Measurements from ENCODE around the gene CERS2. TPM values are rescaled to one million over a fixed set of nuclear protein-coding genes. Genes with fewer than 3 reads are reported as not detected.

Gene CERS2
- total and polyA plus RNA-seq, 4 donors, result 212 to 346 (median 278) TPM

DNA sequence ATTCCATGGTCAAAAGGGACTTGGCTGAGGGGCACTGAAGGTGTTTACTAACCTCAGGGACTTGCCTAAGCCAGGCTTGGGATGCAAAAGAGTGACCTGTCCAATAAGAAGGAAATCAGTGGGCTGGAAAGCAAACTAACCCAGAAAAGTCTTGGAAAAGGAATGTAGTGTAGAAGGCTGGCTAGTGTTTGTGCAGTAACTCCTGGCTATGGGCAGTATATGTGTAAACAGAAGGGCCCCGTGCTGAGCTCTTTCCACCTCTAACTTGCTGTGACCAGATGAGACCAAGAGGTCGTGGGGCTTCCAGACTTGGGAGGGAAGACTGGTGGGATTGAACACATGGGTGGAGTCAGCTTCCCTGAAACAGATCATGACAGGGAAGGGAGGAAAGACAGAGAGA is 28.0 kb upstream of the CERS2 start:
- Histone ChIP-seq H3K27me3 (ENCODE audit: control insufficient read depth in 4 of 4, insufficient read depth in 4 of 4, low read length in 3 of 4) (no peaks in the 10 kb centered on the region), H3K9ac (ENCODE audit: low read depth in 1 of 2, low read length in 2 of 2) (no peak overlapping the region), H3K9me3 (ENCODE audit: control insufficient read depth in 4 of 4, low read length in 3 of 4) (no peaks in the 10 kb centered on the region), H3K27ac (ENCODE audit: low read depth in 1 of 2, low read length in 2 of 2) (peak overlapping the region; percentile 2 to 30), H3K36me3 (ENCODE audit: control insufficient read depth in 4 of 4, insufficient read depth in 3 of 4, low read depth in 1 of 4, low read length in 3 of 4) (peaks cover 5 to 39% (median 28%) of the 10 kb centered on the region in 4 donors), H3K4me1 (ENCODE audit: control insufficient read depth in 4 of 4, insufficient read depth in 4 of 4, low read length in 3 of 4) (peaks cover 12 to 45% (median 34%) of the 10 kb centered on the region in 4 donors), H3K4me3 (ENCODE audit: low read depth in 1 of 3, low read length in 3 of 3) (no peak overlapping the region)
- TF ChIP-seq JUND (IDR thresholded peaks at IDR 0.05), result no peak
- no peak for TF ChIP-seq YY1 (IDR thresholded peaks at IDR 0.05)
- TF ChIP-seq, protein P1, sequence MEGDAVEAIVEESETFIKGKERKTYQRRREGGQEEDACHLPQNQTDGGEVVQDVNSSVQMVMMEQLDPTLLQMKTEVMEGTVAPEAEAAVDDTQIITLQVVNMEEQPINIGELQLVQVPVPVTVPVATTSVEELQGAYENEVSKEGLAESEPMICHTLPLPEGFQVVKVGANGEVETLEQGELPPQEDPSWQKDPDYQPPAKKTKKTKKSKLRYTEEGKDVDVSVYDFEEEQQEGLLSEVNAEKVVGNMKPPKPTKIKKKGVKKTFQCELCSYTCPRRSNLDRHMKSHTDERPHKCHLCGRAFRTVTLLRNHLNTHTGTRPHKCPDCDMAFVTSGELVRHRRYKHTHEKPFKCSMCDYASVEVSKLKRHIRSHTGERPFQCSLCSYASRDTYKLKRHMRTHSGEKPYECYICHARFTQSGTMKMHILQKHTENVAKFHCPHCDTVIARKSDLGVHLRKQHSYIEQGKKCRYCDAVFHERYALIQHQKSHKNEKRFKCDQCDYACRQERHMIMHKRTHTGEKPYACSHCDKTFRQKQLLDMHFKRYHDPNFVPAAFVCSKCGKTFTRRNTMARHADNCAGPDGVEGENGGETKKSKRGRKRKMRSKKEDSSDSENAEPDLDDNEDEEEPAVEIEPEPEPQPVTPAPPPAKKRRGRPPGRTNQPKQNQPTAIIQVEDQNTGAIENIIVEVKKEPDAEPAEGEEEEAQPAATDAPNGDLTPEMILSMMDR (IDR thresholded peaks at IDR 0.05; ENCODE audit: low read depth, low read length, missing input control), result no peak
- TF ChIP-seq, protein P2, sequence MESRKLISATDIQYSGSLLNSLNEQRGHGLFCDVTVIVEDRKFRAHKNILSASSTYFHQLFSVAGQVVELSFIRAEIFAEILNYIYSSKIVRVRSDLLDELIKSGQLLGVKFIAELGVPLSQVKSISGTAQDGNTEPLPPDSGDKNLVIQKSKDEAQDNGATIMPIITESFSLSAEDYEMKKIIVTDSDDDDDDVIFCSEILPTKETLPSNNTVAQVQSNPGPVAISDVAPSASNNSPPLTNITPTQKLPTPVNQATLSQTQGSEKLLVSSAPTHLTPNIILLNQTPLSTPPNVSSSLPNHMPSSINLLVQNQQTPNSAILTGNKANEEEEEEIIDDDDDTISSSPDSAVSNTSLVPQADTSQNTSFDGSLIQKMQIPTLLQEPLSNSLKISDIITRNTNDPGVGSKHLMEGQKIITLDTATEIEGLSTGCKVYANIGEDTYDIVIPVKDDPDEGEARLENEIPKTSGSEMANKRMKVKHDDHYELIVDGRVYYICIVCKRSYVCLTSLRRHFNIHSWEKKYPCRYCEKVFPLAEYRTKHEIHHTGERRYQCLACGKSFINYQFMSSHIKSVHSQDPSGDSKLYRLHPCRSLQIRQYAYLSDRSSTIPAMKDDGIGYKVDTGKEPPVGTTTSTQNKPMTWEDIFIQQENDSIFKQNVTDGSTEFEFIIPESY (IDR thresholded peaks at IDR 0.05), result no peak
- TF ChIP-seq RXRA (IDR thresholded peaks at IDR 0.05), result no peak
- TF ChIP-seq ATF3 (IDR thresholded peaks at IDR 0.05), result no peak
- TF ChIP-seq, protein P3, sequence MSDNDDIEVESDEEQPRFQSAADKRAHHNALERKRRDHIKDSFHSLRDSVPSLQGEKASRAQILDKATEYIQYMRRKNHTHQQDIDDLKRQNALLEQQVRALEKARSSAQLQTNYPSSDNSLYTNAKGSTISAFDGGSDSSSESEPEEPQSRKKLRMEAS (IDR thresholded peaks at IDR 0.05), result no peak
- TF ChIP-seq RAD21 (IDR thresholded peaks at IDR 0.05), result no peak
- TF ChIP-seq HNF4G (IDR thresholded peaks at IDR 0.05), result no peak
- TF ChIP-seq, protein P4, sequence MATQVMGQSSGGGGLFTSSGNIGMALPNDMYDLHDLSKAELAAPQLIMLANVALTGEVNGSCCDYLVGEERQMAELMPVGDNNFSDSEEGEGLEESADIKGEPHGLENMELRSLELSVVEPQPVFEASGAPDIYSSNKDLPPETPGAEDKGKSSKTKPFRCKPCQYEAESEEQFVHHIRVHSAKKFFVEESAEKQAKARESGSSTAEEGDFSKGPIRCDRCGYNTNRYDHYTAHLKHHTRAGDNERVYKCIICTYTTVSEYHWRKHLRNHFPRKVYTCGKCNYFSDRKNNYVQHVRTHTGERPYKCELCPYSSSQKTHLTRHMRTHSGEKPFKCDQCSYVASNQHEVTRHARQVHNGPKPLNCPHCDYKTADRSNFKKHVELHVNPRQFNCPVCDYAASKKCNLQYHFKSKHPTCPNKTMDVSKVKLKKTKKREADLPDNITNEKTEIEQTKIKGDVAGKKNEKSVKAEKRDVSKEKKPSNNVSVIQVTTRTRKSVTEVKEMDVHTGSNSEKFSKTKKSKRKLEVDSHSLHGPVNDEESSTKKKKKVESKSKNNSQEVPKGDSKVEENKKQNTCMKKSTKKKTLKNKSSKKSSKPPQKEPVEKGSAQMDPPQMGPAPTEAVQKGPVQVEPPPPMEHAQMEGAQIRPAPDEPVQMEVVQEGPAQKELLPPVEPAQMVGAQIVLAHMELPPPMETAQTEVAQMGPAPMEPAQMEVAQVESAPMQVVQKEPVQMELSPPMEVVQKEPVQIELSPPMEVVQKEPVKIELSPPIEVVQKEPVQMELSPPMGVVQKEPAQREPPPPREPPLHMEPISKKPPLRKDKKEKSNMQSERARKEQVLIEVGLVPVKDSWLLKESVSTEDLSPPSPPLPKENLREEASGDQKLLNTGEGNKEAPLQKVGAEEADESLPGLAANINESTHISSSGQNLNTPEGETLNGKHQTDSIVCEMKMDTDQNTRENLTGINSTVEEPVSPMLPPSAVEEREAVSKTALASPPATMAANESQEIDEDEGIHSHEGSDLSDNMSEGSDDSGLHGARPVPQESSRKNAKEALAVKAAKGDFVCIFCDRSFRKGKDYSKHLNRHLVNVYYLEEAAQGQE (IDR thresholded peaks at IDR 0.05), result no peak
- TF ChIP-seq SP1 (IDR thresholded peaks at IDR 0.05), result no peak
- no peak for TF ChIP-seq NR2F2 (IDR thresholded peaks at IDR 0.05)
- TF ChIP-seq HNF4A (conservative IDR thresholded peaks at IDR 0.05), result no peak
- TF ChIP-seq EGR1 (IDR thresholded peaks at IDR 0.05; ENCODE audit: low read depth in 2 of 2), result no peak
- no peak for TF ChIP-seq FOXA1 (IDR thresholded peaks at IDR 0.05)
- TF ChIP-seq TAF1 (conservative IDR thresholded peaks at IDR 0.05), result no peak
- TF ChIP-seq FOXA2 (IDR thresholded peaks at IDR 0.05), result no peak
- TF ChIP-seq GABPA (IDR thresholded peaks at IDR 0.05 in 1 of 2, conservative IDR thresholded peaks at IDR 0.05 in 1 of 2), result no peak
- 39% methylated on average over 2 of the region's 2 CpGs for WGBS
- DNase-seq (ENCODE audit: low spot score), result no peak

Data from liver (tissue), 9 donors.